NAMALWA (cell line): ENCODE data around the gene LINC01488.

Experiments
- DNase-seq: peaks from one replicate; pipeline ENCODE4 v3.0.0-alpha.2; 2015; ENCODE audit warnings: low spot score

The LINC01488 gene

GRCh38 chr11:69479591-69480271 is 1.7 kb upstream of the LINC01488 start:
- DNase-seq = no peak

- no peak for DNase-seq
Observed at GRCh38 chr11:69480547-69481392, 693 bp upstream of the LINC01488 start.

- no peak for DNase-seq
Observed at GRCh38 chr11:69482322-69482721, 859 bp downstream of the LINC01488 start.

- no peak for DNase-seq
Observed at GRCh38 chr11:69483170-69483569, 1.7 kb downstream of the LINC01488 start.

GRCh38 chr11:69483691-69484426 is 2.4 kb downstream of the LINC01488 start:
- DNase-seq = no peak

GRCh38 chr11:69484427-69485259 is 3.2 kb downstream of the LINC01488 start:
- DNase-seq = no peak

- DNase-seq = no peak
Observed at GRCh38 chr11:69485337-69486041, 4.0 kb downstream of the LINC01488 start.

- DNase-seq = no peak
Observed at GRCh38 chr11:69486056-69486772, 4.8 kb downstream of the LINC01488 start.

- no peak for DNase-seq
Observed at GRCh38 chr11:69486773-69487291, 5.4 kb downstream of the LINC01488 start.

GRCh38 chr11:69487391-69487790 is 5.9 kb downstream of the LINC01488 start:
- no peak for DNase-seq

GRCh38 chr11:69487849-69488542 is 6.5 kb downstream of the LINC01488 start:
- no peak for DNase-seq

GRCh38 chr11:69488543-69488940 is 7.1 kb downstream of the LINC01488 start:
- no peak for DNase-seq

- DNase-seq = no peak
Observed at GRCh38 chr11:69489031-69489745, 7.7 kb downstream of the LINC01488 start.

GRCh38 chr11:69489746-69490365 is 8.4 kb downstream of the LINC01488 start:
- DNase-seq = no peak

- DNase-seq = no peak
Observed at GRCh38 chr11:69490516-69490915, 9.1 kb downstream of the LINC01488 start.

- DNase-seq = no peak
Observed at GRCh38 chr11:69491071-69492031, 9.9 kb downstream of the LINC01488 start.
